Uterus (tissue), 2 donors: ENCODE results near the gene KRT2.

ENCODE experiments used
- POLR2A ChIP-seq, 2 donors: fragments of 450-650 bp; IDR thresholded peaks; one replicate each; pipeline ENCODE4 v1.6.1; 2016; ENCODE audit warnings: antibody characterized with exemption in 2 of 2, mild to moderate bottlenecking in 1 of 2, moderate library complexity in 1 of 2
- TF ChIP-seq, protein P1 (sequence below), 4 experiments: fragments of 200-600 bp in 2 of 4; fragments of 450-650 bp in 2 of 4; sonication (generic) in 2 of 4; IDR thresholded peaks; one replicate each; pipeline ENCODE4 v1.5.1; 2016 to 2019; ENCODE audit warnings: antibody characterized with exemption in 4 of 4, mild to moderate bottlenecking in 2 of 4, moderate library complexity in 1 of 4

DNA sequence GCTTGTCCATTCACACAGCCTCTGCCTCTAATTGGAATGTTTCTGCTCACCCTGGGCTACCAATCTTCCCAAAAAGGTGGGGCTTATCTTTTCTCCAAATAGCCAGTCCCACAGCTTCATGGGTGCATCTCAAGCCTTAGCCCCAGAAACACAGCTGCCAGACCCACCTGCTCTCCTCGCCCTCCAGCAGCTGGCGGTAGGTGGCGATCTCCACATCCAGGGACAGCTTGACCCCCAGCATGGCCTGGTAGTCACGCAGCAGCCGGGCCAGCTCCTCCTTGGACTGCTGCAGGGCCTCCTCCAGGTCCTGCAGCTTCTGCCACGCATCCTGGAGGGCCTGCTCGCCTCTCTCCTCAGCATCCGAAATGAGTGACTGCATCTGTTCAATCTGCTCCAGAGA lies 40.2 kb upstream of the KRT2 start:
- TF ChIP-seq, protein P1, sequence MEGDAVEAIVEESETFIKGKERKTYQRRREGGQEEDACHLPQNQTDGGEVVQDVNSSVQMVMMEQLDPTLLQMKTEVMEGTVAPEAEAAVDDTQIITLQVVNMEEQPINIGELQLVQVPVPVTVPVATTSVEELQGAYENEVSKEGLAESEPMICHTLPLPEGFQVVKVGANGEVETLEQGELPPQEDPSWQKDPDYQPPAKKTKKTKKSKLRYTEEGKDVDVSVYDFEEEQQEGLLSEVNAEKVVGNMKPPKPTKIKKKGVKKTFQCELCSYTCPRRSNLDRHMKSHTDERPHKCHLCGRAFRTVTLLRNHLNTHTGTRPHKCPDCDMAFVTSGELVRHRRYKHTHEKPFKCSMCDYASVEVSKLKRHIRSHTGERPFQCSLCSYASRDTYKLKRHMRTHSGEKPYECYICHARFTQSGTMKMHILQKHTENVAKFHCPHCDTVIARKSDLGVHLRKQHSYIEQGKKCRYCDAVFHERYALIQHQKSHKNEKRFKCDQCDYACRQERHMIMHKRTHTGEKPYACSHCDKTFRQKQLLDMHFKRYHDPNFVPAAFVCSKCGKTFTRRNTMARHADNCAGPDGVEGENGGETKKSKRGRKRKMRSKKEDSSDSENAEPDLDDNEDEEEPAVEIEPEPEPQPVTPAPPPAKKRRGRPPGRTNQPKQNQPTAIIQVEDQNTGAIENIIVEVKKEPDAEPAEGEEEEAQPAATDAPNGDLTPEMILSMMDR (IDR thresholded peaks at IDR 0.05): no peak
- TF ChIP-seq POLR2A (IDR thresholded peaks at IDR 0.05): no peak
